GM12875 (cell line): ENCODE measurements around the gene IGF2.

ENCODE experiments used
- H3K4me3 ChIP-seq: one replicate; pipeline ENCODE4 v1.5.1; 2011; ENCODE audit warnings: low read depth, low read length, control low read depth
- CTCF ChIP-seq: IDR thresholded peaks from 2 replicates; pipeline ENCODE4 v1.5.1; 2011; ENCODE audit warnings: low read depth, mild to moderate bottlenecking, control low read depth, inconsistent platforms, low read length, moderate library complexity, borderline replicate concordance; ENCODE audit not compliant: insufficient read depth

IGF2 gene

GRCh38 chr11:2106583-2107209 is 32.5 kb downstream of the IGF2 start:
- H3K4me3 ChIP-seq = no peak overlapping the region
- TF ChIP-seq CTCF = no peak

- TF ChIP-seq CTCF = no peak
- no peak overlapping the region for H3K4me3 ChIP-seq
Measured at GRCh38 chr11:2105511-2105910, 33.7 kb downstream of the IGF2 start.

- H3K4me3 ChIP-seq = no peak overlapping the region
- no peak for TF ChIP-seq CTCF
Measured at GRCh38 chr11:2104524-2105440, 34.4 kb downstream of the IGF2 start.

GRCh38 chr11:2103668-2104523 is 35.3 kb downstream of the IGF2 start:
- no peak for TF ChIP-seq CTCF
- H3K4me3 ChIP-seq = no peak overlapping the region

GRCh38 chr11:2102883-2103213 is 36.3 kb downstream of the IGF2 start:
- no peak overlapping the region for H3K4me3 ChIP-seq
- no peak for TF ChIP-seq CTCF

- no peak for TF ChIP-seq CTCF
- H3K4me3 ChIP-seq = no peak overlapping the region
Measured at GRCh38 chr11:2102132-2102882, 36.9 kb downstream of the IGF2 start.
